Measurements from ENCODE around the gene MIPEP.

- TF ChIP-seq MLLT1 (IDR thresholded peaks at IDR 0.05) (no peak), ZKSCAN1 (IDR thresholded peaks at IDR 0.05; ENCODE audit: low read depth, low read length) (no peak), ZEB2 (IDR thresholded peaks at IDR 0.05) (no peak), MLX (CRISPR knock-in tag; conservative IDR thresholded peaks at IDR 0.05) (no peak), SNAPC5 (CRISPR knock-in tag; IDR thresholded peaks at IDR 0.05) (no peak), CREB1 (IDR thresholded peaks at IDR 0.05) (no peak), CREB1 (CRISPR knock-in tag; IDR thresholded peaks at IDR 0.05) (no peak), FIP1L1 (IDR thresholded peaks at IDR 0.05; ENCODE audit: low read depth, low read length, poor library complexity, severe bottlenecking) (no peak), MYNN (IDR thresholded peaks at IDR 0.05) (no peak), MYNN (CRISPR knock-in tag; IDR thresholded peaks at IDR 0.05) (no peak), ZNF407 (IDR thresholded peaks at IDR 0.05; ENCODE audit: low read depth) (no peak), CBFB (CRISPR knock-in tag; IDR thresholded peaks at IDR 0.05) (no peak), ZBTB1 (CRISPR knock-in tag; IDR thresholded peaks at IDR 0.05; ENCODE audit: borderline replicate concordance, low read depth) (no peak)
These were observed 26.1 kb upstream of the MIPEP start for GRCh38 chr13:23915308-23915707.

Data from K562 (cell line).